IMR-90 (cell line): ENCODE measurements around the gene SNX27. TPM values are rescaled to one million over a fixed set of nuclear protein-coding genes. Genes with fewer than 3 reads are reported as not detected.

Experiments
- ATAC-seq: fragments of 200-7000 bp; cut with Tn5 transposase; 2 replicates; pipeline ENCODE4 v1.9.1; 2020; ENCODE audit warnings: low read depth, mild to moderate bottlenecking, moderate library complexity
- BruUV-seq: library from RNA; stranded (reverse); fragments of 400-500 nt; replicated peaks from 2 replicates; lab custom pipeline; 2021; lab: Mats Ljungman, UMichigan
- CTCF ChIA-PET: fragments of 300-600 bp; formaldehyde crosslinking; extraction: SDS; loops from one replicate; lab custom pipeline; 2021; ENCODE audit warnings: antibody characterized with exemption; lab: Yijun Ruan, JAX
- POLR2A ChIA-PET: fragments of 300-600 bp; sonication (Branson Sonifier 250); formaldehyde crosslinking; loops from one replicate; lab custom pipeline; 2022; ENCODE audit warnings: antibody characterized with exemption; ENCODE audit not compliant: unreplicated experiment; lab: Charles Lee
- DNase-seq: peaks from one replicate; pipeline ENCODE4 v3.0.0; 2013
- H2AFZ ChIP-seq: replicated peaks from 2 replicates; pipeline ENCODE3; 2013; ENCODE audit warnings: low read length, mild to moderate bottlenecking; ENCODE audit not compliant: poor library complexity
- H2AK5ac ChIP-seq: 2 replicates; pipeline ENCODE4 v1.6.1; 2013; ENCODE audit warnings: low read depth, low read length, inconsistent platforms
- H2AK9ac ChIP-seq: replicated peaks from 2 replicates; pipeline ENCODE3; 2013; ENCODE audit warnings: mild to moderate bottlenecking, low read depth, low read length, moderate library complexity; ENCODE audit not compliant: poor library complexity
- H2BK120ac ChIP-seq: 2 replicates; pipeline ENCODE4 v1.6.1; 2013; ENCODE audit warnings: low read depth, low read length, inconsistent platforms
- H2BK15ac ChIP-seq: 3 replicates; pipeline ENCODE4 v1.6.1; 2013; ENCODE audit warnings: low read depth, low read length, inconsistent platforms
- H2BK20ac ChIP-seq: 2 replicates; pipeline ENCODE4 v1.6.1; 2013; ENCODE audit warnings: low read depth, mild to moderate bottlenecking, inconsistent platforms, low read length, moderate library complexity
- H2BK5ac ChIP-seq: 2 replicates; pipeline ENCODE4 v1.6.1; 2013; ENCODE audit warnings: mild to moderate bottlenecking, low read depth, low read length, inconsistent platforms; ENCODE audit not compliant: poor library complexity, severe bottlenecking
- H3K14ac ChIP-seq: replicated peaks from 2 replicates; pipeline ENCODE4 v1.6.1; 2013; ENCODE audit warnings: low read depth, low read length, inconsistent platforms
- H3K18ac ChIP-seq: 2 replicates; pipeline ENCODE4 v1.6.1; 2013; ENCODE audit warnings: low read depth, low read length, control low read depth
- H3K23ac ChIP-seq: 2 replicates; pipeline ENCODE4 v1.6.1; 2013; ENCODE audit warnings: low read depth, low read length, inconsistent platforms
- H3K27ac ChIP-seq: 2 replicates; pipeline ENCODE4 v1.5.1; 2013; ENCODE audit warnings: mild to moderate bottlenecking, control low read depth, low read length; ENCODE audit not compliant: insufficient read depth
- H3K27me3 ChIP-seq: 2 replicates; pipeline ENCODE4 v1.6.1; 2013; ENCODE audit warnings: low read length; ENCODE audit not compliant: control insufficient read depth, insufficient read depth
- H3K36me3 ChIP-seq: 2 replicates; pipeline ENCODE4 v1.6.1; 2013; ENCODE audit warnings: low read length, mixed read lengths; ENCODE audit not compliant: control insufficient read depth, insufficient read depth
- H3K4ac ChIP-seq: 2 replicates; pipeline ENCODE4 v1.6.1; 2013; ENCODE audit warnings: low read depth, low read length, inconsistent platforms
- H3K4me1 ChIP-seq: 2 replicates; pipeline ENCODE4 v1.6.1; 2013; ENCODE audit warnings: low read length, mixed read lengths; ENCODE audit not compliant: control insufficient read depth, insufficient read depth
- H3K4me2 ChIP-seq: 2 replicates; pipeline ENCODE4 v1.6.1; 2013; ENCODE audit warnings: low read depth, mild to moderate bottlenecking, control low read depth, low read length, moderate library complexity
- H3K4me3 ChIP-seq: 2 replicates; pipeline ENCODE4 v1.5.1; 2013; ENCODE audit warnings: low read depth, mild to moderate bottlenecking, control low read depth, low read length, moderate library complexity; ENCODE audit not compliant: insufficient read depth
- H3K56ac ChIP-seq: 2 replicates; pipeline ENCODE4 v1.6.1; 2013; ENCODE audit warnings: low read length, inconsistent platforms; ENCODE audit not compliant: insufficient read depth; ENCODE audit errors: extremely low read depth
- H3K79me1 ChIP-seq, 2 experiments: 2 replicates each; pipeline ENCODE4 v1.6.1; 2013; ENCODE audit warnings: low read length in 2 of 2, inconsistent platforms in 1 of 2, low read depth in 1 of 2
- H3K9ac ChIP-seq: 2 replicates; pipeline ENCODE4 v1.6.1; 2013; ENCODE audit warnings: low read depth, low read length, control low read depth
- H3K9me1 ChIP-seq: 2 replicates; pipeline ENCODE4 v1.6.1; 2013; ENCODE audit warnings: low read length, inconsistent platforms; ENCODE audit not compliant: insufficient read depth
- H3K9me3 ChIP-seq: 2 replicates; pipeline ENCODE4 v1.6.1; 2013; ENCODE audit warnings: low read length; ENCODE audit not compliant: control insufficient read depth, insufficient read depth
- H4K20me1 ChIP-seq: 2 replicates; pipeline ENCODE4 v1.6.1; 2013; ENCODE audit warnings: low read length, inconsistent platforms; ENCODE audit not compliant: insufficient read depth
- H4K5ac ChIP-seq: 2 replicates; pipeline ENCODE4 v1.6.1; 2013; ENCODE audit warnings: mild to moderate bottlenecking, low read depth, low read length, control low read depth
- H4K8ac ChIP-seq, 2 experiments: 2 replicates each; pipeline ENCODE4 v1.6.1; 2013; ENCODE audit warnings: low read depth in 2 of 2, low read length in 2 of 2, control low read depth in 1 of 2, inconsistent platforms in 1 of 2
- H4K91ac ChIP-seq: 2 replicates; pipeline ENCODE4 v1.6.1; 2013; ENCODE audit warnings: low read depth, low read length, inconsistent platforms; ENCODE audit not compliant: insufficient read depth
- BHLHE40 ChIP-seq: fragments of 150-350 bp; IDR thresholded peaks from 2 replicates; pipeline ENCODE4 v1.6.1; 2016; ENCODE audit warnings: mild to moderate bottlenecking, low read depth, low read length
- CEBPB ChIP-seq: IDR thresholded peaks from 2 replicates; pipeline ENCODE4 v1.6.1; 2012; ENCODE audit warnings: low read depth, low read length, improper control_type of control experiment
- CHD1 ChIP-seq: IDR thresholded peaks from 2 replicates; pipeline ENCODE4 v1.6.1; 2012; ENCODE audit warnings: low read depth, low read length, improper control_type of control experiment
- FOS ChIP-seq: fragments of 150-350 bp; IDR thresholded peaks from 2 replicates; pipeline ENCODE4 v1.6.1; 2016; ENCODE audit warnings: low read depth, low read length
- MAFK ChIP-seq: IDR thresholded peaks from 2 replicates; pipeline ENCODE4 v1.6.1; 2012; ENCODE audit warnings: low read depth, low read length, improper control_type of control experiment
- MAZ ChIP-seq: IDR thresholded peaks from 2 replicates; pipeline ENCODE4 v1.6.1; 2012; ENCODE audit warnings: low read depth, mild to moderate bottlenecking, low read length, improper control_type of control experiment, moderate library complexity, borderline replicate concordance
- NFE2L2 ChIP-seq: fragments of 150-350 bp; IDR thresholded peaks from 2 replicates; pipeline ENCODE4 v1.6.1; 2016; ENCODE audit warnings: low read depth, mild to moderate bottlenecking, low read length
- POLR2A ChIP-seq: IDR thresholded peaks from 2 replicates; pipeline ENCODE4 v1.6.1; 2012; ENCODE audit warnings: mild to moderate bottlenecking, low read depth, low read length
- RAD21 ChIP-seq: IDR thresholded peaks from 2 replicates; pipeline ENCODE4 v1.6.1; 2012; ENCODE audit warnings: low read length, improper control_type of control experiment
- RCOR1 ChIP-seq: IDR thresholded peaks from 2 replicates; pipeline ENCODE4 v1.6.1; 2012; ENCODE audit warnings: mild to moderate bottlenecking, low read length, improper control_type of control experiment; ENCODE audit not compliant: insufficient replicate concordance
- RFX5 ChIP-seq: IDR thresholded peaks from 2 replicates; pipeline ENCODE4 v1.8.0; 2012; ENCODE audit warnings: low read depth, mild to moderate bottlenecking, low read length, moderate library complexity
- WGBS, 2 experiments: methylation state at CpG; one replicate each; pipeline versions ENCODE4 v1.1.5 to v1.1.7; 2013; ENCODE audit warnings: missing lambda C conversion rate in 2 of 2; ENCODE audit not compliant: insufficient read length in 1 of 2; ENCODE audit errors: extremely low coverage in 2 of 2; 5-methylcytosine and 5-hydroxymethylcytosine counted together
- dilution Hi-C: fragments of 300-500 bp; cut with HindIII; formaldehyde crosslinking; loops from one replicate; pipeline ENCODE4 v1.14.3; 2018; ENCODE audit warnings: low sequenced_read_pairs; ENCODE audit not compliant: unreplicated experiment
- in situ Hi-C: fragments of 300-500 bp; cut with MboI; formaldehyde crosslinking; loops from 3 replicates; pipeline ENCODE4 v1.14.3; 2019; ENCODE audit warnings: low sequenced_read_pairs, inconsistent platforms, mixed read lengths
- intact Hi-C: fragments of 100-400 bp; cut with micrococcal nuclease; formaldehyde crosslinking; loops from 2 replicates; pipeline ENCODE4 v1.10.0; 2022
- polyA plus RNA-seq, 3 experiments: library from polyadenylated mRNA; depleted of rRNA; stranded (reverse); fragments of >200 nt; gene quantifications; 2 replicates each; pipeline ENCODE4 v1.2.3, GENCODE V29; 2012; ENCODE audit warnings: low replicate concordance in 1 of 3
- total RNA-seq: library from RNA; depleted of rRNA; stranded (reverse); fragments of >200 nt; gene quantifications from 2 replicates; pipeline ENCODE4 v1.2.3, GENCODE V29; 2012
- TF ChIP-seq, protein P1 (sequence below): fragments of 150-350 bp; IDR thresholded peaks from 2 replicates; pipeline ENCODE4 v1.6.1; 2017; ENCODE audit warnings: mild to moderate bottlenecking, antibody characterized with exemption, low read length, low read depth
- TF ChIP-seq, protein P2 (sequence below): fragments of 150-350 bp; IDR thresholded peaks from 2 replicates; pipeline ENCODE4 v1.6.1; 2016; ENCODE audit warnings: low read depth, mild to moderate bottlenecking, low read length, moderate library complexity, borderline replicate concordance
- TF ChIP-seq, protein P3 (sequence below): conservative IDR thresholded peaks from 2 replicates; pipeline ENCODE4 v1.5.1; 2012; ENCODE audit warnings: mild to moderate bottlenecking, low read depth, low read length, improper control_type of control experiment

Gene SNX27
- total and polyA plus RNA-seq, 2 of the 4 experiments (the other 2 are of a cell fraction) = 12.3 to 25.6 TPM

- H4K8ac ChIP-seq = no peak overlapping the region
- no peak overlapping the region for H4K5ac ChIP-seq
- no peak overlapping the region for H3K18ac ChIP-seq
- no peaks in the 10 kb centered on the region for H3K9me3 ChIP-seq
- DNase-seq (no peak), ATAC-seq (no peak)
- H2AK5ac ChIP-seq = no peak overlapping the region
- H3K36me3 ChIP-seq = no peaks in the 10 kb centered on the region
- no peak overlapping the region for H3K27ac ChIP-seq
- no TSS peak for BruUV-seq
- dilution Hi-C loops = no loop called here
- no CpG with 5 or more reads among the region's 11 CpGs for WGBS, 2 experiments
- no peak overlapping the region for H2BK5ac ChIP-seq
- H3K4me3 ChIP-seq = no peak overlapping the region
- no peak overlapping the region for H3K9ac ChIP-seq
- H4K20me1 ChIP-seq = no peaks in the 10 kb centered on the region; the same call in 1 of the 2 replicates
- H2AFZ ChIP-seq = no peak overlapping the region
- H2AK9ac ChIP-seq = no peak overlapping the region
- H3K4ac ChIP-seq = no peak overlapping the region
- no peak overlapping the region for H2BK15ac ChIP-seq
- H3K56ac ChIP-seq = no peak overlapping the region
- peaks cover 84% of the 10 kb centered on the region for H3K27me3 ChIP-seq
- intact Hi-C loops = loop anchor here (2.0 kb wide), 1 partner anchor 24 kb away; no protein-coding TSS in a partner anchor
- no peak overlapping the region for H3K14ac ChIP-seq
- no peak overlapping the region for H2BK120ac ChIP-seq
- CTCF ChIA-PET = no interaction called here
- H3K4me2 ChIP-seq = no peak overlapping the region
- H2BK20ac ChIP-seq = no peak overlapping the region
- no peaks in the 10 kb centered on the region for H3K79me1 ChIP-seq
- TF ChIP-seq RAD21 (no peak), BHLHE40 (no peak), CHD1 (no peak), MAFK (no peak), POLR2A (no peak), CEBPB (no peak), MAZ (no peak), NFE2L2 (no peak), RFX5 (no peak), RCOR1 (no peak), FOS (no peak)
- TF ChIP-seq, protein P1, sequence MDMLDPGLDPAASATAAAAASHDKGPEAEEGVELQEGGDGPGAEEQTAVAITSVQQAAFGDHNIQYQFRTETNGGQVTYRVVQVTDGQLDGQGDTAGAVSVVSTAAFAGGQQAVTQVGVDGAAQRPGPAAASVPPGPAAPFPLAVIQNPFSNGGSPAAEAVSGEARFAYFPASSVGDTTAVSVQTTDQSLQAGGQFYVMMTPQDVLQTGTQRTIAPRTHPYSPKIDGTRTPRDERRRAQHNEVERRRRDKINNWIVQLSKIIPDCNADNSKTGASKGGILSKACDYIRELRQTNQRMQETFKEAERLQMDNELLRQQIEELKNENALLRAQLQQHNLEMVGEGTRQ = no peak
- TF ChIP-seq, protein P2, sequence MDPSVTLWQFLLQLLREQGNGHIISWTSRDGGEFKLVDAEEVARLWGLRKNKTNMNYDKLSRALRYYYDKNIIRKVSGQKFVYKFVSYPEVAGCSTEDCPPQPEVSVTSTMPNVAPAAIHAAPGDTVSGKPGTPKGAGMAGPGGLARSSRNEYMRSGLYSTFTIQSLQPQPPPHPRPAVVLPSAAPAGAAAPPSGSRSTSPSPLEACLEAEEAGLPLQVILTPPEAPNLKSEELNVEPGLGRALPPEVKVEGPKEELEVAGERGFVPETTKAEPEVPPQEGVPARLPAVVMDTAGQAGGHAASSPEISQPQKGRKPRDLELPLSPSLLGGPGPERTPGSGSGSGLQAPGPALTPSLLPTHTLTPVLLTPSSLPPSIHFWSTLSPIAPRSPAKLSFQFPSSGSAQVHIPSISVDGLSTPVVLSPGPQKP = no peak
- TF ChIP-seq, protein P3, sequence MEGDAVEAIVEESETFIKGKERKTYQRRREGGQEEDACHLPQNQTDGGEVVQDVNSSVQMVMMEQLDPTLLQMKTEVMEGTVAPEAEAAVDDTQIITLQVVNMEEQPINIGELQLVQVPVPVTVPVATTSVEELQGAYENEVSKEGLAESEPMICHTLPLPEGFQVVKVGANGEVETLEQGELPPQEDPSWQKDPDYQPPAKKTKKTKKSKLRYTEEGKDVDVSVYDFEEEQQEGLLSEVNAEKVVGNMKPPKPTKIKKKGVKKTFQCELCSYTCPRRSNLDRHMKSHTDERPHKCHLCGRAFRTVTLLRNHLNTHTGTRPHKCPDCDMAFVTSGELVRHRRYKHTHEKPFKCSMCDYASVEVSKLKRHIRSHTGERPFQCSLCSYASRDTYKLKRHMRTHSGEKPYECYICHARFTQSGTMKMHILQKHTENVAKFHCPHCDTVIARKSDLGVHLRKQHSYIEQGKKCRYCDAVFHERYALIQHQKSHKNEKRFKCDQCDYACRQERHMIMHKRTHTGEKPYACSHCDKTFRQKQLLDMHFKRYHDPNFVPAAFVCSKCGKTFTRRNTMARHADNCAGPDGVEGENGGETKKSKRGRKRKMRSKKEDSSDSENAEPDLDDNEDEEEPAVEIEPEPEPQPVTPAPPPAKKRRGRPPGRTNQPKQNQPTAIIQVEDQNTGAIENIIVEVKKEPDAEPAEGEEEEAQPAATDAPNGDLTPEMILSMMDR = no peak
- in situ Hi-C loops = no loop called here
- no peaks in the 10 kb centered on the region for H3K9me1 ChIP-seq
- peaks cover 2% of the 10 kb centered on the region; the same call in 1 of the 2 replicates for H3K4me1 ChIP-seq
- no peak overlapping the region for H4K91ac ChIP-seq
- H3K23ac ChIP-seq = no peak overlapping the region
- POLR2A ChIA-PET = no interaction called here
These were observed 104.5 kb downstream of the SNX27 start for GRCh38 chr1:151716405-151716762.
